Coronary artery (tissue), 2 donors: Measurements from ENCODE around the gene CACNA1G.
A peak's percentile ranks its signal among the peaks of the same experiment; 100 is the strongest.

Experiments
- DNase-seq: peaks from one replicate; pipeline ENCODE4 v3.0.0-alpha.2; 2017; ENCODE audit warnings: low spot score
- H3K27ac ChIP-seq, 2 donors: fragments of 200-600 bp; sonication (generic); one replicate each; pipeline ENCODE4 v1.5.1; 2016 to 2019
- H3K4me3 ChIP-seq: fragments of 200-600 bp; sonication (generic); 2 replicates; pipeline ENCODE4 v1.5.1; 2016; ENCODE audit warnings: mild to moderate bottlenecking, moderate library complexity
- TF ChIP-seq, protein P1 (sequence below): fragments of 200-600 bp; sonication (generic); IDR thresholded peaks from one replicate; pipeline ENCODE4 v1.5.1; 2019; ENCODE audit warnings: antibody characterized with exemption

CACNA1G gene

DNA sequence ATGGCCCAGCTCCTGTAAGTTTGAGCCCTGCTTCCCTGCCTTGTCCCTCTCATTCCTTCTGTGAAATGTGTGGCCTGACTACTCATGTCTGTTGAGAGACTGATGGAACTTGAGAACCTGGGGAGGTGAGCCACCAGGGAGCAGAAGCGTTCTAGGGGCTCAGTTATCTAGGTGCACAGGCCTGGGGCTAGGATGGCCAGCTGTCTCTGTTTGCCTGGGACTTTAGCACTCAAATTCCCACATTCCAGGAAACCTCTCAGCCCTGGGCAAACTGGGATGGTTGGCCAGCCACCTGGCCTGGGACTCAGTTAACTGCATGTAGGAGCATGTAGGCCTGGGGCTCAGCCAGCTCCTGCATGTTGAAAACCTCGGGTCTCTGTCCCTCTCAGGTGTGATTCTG is 37.3 kb upstream of the CACNA1G start:
- H3K27ac ChIP-seq = no peak overlapping the region
- H3K4me3 ChIP-seq = no peak overlapping the region
- TF ChIP-seq, protein P1, sequence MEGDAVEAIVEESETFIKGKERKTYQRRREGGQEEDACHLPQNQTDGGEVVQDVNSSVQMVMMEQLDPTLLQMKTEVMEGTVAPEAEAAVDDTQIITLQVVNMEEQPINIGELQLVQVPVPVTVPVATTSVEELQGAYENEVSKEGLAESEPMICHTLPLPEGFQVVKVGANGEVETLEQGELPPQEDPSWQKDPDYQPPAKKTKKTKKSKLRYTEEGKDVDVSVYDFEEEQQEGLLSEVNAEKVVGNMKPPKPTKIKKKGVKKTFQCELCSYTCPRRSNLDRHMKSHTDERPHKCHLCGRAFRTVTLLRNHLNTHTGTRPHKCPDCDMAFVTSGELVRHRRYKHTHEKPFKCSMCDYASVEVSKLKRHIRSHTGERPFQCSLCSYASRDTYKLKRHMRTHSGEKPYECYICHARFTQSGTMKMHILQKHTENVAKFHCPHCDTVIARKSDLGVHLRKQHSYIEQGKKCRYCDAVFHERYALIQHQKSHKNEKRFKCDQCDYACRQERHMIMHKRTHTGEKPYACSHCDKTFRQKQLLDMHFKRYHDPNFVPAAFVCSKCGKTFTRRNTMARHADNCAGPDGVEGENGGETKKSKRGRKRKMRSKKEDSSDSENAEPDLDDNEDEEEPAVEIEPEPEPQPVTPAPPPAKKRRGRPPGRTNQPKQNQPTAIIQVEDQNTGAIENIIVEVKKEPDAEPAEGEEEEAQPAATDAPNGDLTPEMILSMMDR = no peak
- DNase-seq = no peak

DNA sequence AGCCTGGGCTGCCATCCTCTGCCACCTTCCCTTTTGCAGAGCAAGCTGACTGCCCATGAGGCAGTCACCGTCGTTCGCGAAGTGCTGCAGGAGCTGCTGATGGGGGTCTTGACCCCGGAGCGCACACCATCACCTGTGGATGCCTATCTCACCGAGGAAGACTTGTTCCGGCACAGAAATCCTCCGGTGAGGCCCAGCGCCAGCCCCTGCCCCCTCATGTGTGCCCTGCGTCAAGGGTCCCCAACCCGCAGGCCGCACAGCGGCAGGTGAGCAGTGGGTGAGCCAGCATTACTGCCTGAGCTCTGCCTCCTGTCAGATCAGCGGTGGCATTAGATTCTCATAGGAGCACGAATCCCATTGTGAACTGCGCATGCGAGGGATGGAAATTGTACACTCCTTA is 35.7 kb upstream of the CACNA1G start:
- Histone ChIP-seq H3K4me3 (no peak overlapping the region), H3K27ac (no peak overlapping the region)
- TF ChIP-seq, protein P1 = no peak
- DNase-seq = no peak

DNA sequence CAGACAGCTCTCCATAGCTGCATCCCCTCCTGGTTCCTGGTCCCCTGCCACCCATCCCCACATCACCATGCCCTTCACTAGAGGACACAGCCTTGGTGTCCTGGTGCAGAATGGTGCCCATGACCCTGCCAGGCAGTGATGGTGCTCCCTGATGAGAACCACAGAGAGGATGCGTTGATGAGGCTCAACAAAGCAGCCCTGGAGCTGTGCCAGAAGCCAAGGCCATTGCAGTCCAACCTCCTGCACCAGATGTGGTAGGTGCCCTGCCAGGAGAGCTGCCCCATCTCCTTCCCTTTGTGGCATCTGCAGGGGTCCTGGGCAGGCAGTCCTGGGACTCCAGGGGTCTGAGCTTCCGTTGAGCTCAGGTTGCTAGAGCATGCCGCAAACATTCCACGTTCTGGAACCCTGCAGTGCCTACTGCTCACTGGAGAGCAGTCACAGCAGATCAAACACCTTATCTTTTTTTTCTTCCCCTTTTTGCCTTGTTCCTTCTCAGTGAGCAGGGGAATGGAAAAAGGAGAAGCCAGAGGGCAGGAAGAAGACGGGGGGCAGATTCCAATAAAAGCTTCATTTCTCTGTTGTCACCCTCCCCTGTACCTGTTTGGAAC is 33.3 kb upstream of the CACNA1G start:
- H3K4me3 ChIP-seq = no peak overlapping the region
- DNase-seq = no peak
- no peak overlapping the region for H3K27ac ChIP-seq
- TF ChIP-seq, protein P1 = no peak

- DNase-seq = no peak
These were observed 32.5 kb upstream of the CACNA1G start for GRCh38 chr17:50527949-50528474.

DNA sequence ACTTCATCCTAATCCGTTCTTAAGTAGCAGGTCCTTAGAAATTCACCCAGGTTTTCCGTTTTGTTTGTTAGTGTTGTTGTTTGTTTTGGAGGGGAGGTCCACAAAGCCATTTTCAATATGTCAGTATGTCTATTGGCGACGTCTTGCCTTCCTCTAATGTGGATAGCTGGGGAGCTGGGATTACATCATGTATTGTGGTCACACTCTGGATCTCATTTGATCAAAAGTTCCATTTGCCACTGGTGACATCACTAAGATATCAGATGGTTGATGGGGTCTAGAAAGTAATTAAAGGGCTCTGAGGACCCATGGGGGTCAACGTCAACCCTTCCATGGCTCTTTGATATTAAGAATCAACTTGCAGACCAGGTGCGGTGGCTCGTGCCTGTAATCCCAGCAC is 30.7 kb upstream of the CACNA1G start:
- DNase-seq = no peak
- no peak overlapping the region for H3K4me3 ChIP-seq
- TF ChIP-seq, protein P1 = no peak
- no peak overlapping the region for H3K27ac ChIP-seq

More at GRCh38 chr17:50527949-50528474, 32.5 kb upstream of the CACNA1G start:
- TF ChIP-seq, protein P1 = no peak
- H3K4me3 ChIP-seq = no peak overlapping the region
- H3K27ac ChIP-seq = no peak overlapping the region

GRCh38 chr17:50531428-50532025 is 29.0 kb upstream of the CACNA1G start:
- no peak for DNase-seq
- TF ChIP-seq, protein P1 = no peak
- Histone ChIP-seq H3K27ac (no peak overlapping the region), H3K4me3 (no peak overlapping the region)

DNA sequence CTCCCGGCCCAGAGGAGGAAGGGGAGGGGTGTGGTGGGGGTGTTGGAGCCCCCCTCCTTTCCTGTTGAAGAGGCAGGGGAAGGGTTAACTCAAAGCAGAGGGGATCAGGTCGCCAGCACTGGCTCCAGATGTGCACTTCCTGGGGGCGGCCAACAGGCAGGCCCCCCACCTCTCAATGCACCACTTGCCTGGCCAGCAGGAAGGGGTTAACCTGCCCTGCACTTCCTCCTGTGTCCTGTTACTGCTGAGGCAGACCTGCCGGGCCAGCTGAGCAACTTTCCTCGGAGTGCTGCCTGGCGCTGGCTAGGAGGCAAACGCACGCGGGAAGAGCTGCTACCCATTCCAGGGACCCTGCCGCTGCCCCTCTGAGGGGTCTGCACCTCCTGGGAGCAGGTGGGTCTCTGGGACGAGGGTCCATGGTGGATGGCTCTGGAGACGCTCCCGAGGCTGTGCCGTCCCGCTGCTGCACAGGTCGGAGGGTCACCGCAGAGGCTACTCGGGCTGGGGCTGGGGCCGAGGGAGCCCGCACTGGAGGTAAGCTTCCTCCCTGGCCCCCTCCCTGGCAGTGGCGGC is 28.0 kb upstream of the CACNA1G start, which contains the start of gene EPN3:
EPN3 (plus strand) TSS at position 284 of the 573 bp plus-strand sequence. CDS start 3,822 bp downstream, outside the sequence.
- TF ChIP-seq, protein P1 = no peak
- Histone ChIP-seq H3K27ac (no peak within 1 kb of the TSS), H3K4me3 (peak within 1 kb of the TSS; percentile 43)
- DNase-seq = no peak
